Naive thymus-derived CD8-positive, alpha-beta T cell (primary cell): Measurements from ENCODE around the gene SARDH. TPM values are rescaled to one million over a fixed set of nuclear protein-coding genes. Genes with fewer than 3 reads are reported as not detected.

Experiments used
- ATAC-seq, 2 donors: fragments of 150-1000 bp; cut with Tn5 transposase in 1 of 2; sonication (Bioruptor Pico), chemical (Tn5 transposase) in 1 of 2; 1 replicate in 1 of 2; 2 replicates in 1 of 2; pipeline ENCODE4 v1.10.0; 2021; ENCODE audit warnings: mild to moderate bottlenecking in 2 of 2, moderate library complexity in 2 of 2
- POLR2A ChIA-PET: fragments of 350-600 bp; sonication (Branson Sonifier 250); formaldehyde crosslinking; loops from one replicate; lab custom pipeline; 2021; ENCODE audit warnings: antibody characterized with exemption; lab: Charles Lee
- DNase-seq, 10 donors: peaks; one replicate each; pipeline versions ENCODE4 v3.0.0 to v3.0.0-alpha.2; 2020 to 2022
- H3K27ac Mint-ChIP-seq, 10 donors: one replicate each; pipeline ENCODE4 v1.8.0; 2020 to 2022; ENCODE audit warnings: mild to moderate bottlenecking in 10 of 10, mixed read lengths in 10 of 10, moderate library complexity in 4 of 10, inconsistent platforms in 1 of 10
- H3K27me3 Mint-ChIP-seq, 5 donors: one replicate each; pipeline ENCODE4 v1.8.0; 2021 to 2022; ENCODE audit warnings: mixed read lengths in 5 of 5
- H3K36me3 Mint-ChIP-seq, 3 donors: one replicate each; pipeline ENCODE4 v1.8.0; 2020 to 2022; ENCODE audit warnings: mixed read lengths in 3 of 3, mild to moderate bottlenecking in 2 of 3, inconsistent platforms in 1 of 3
- H3K4me1 Mint-ChIP-seq, 4 donors: one replicate each; pipeline ENCODE4 v1.8.0; 2021 to 2022; ENCODE audit warnings: mixed read lengths in 4 of 4
- H3K4me3 Mint-ChIP-seq, 10 donors: one replicate each; pipeline ENCODE4 v1.8.0; 2020 to 2022; ENCODE audit warnings: mild to moderate bottlenecking in 10 of 10, mixed read lengths in 10 of 10, moderate library complexity in 6 of 10, inconsistent platforms in 1 of 10
- H3K9me3 Mint-ChIP-seq, 9 donors: one replicate each; pipeline ENCODE4 v1.8.0; 2020 to 2022; ENCODE audit warnings: mixed read lengths in 9 of 9, mild to moderate bottlenecking in 3 of 9, inconsistent platforms in 1 of 9, moderate library complexity in 1 of 9
- polyA plus RNA-seq, 3 donors: library from polyadenylated mRNA; unstranded; fragments of 300-500 nt; fragmentation: Illumina TruSeq; gene quantifications; one replicate each; pipeline ENCODE4 v1.2.3, GENCODE V29; 2021
- total RNA-seq, 8 experiments: library from RNA in 2 of 8; stranded (reverse) in 2 of 8; gene quantifications; one replicate each; pipeline ENCODE4 v1.2.3 and lab custom pipeline; 2021 to 2026

The SARDH gene
- total and polyA plus RNA-seq, 5 experiments from 2014 or later, result 1.7 to 8.7 (median 2.7) TPM

GRCh38 chr9:133718563-133719315 is 19.4 kb downstream of the SARDH start:
- ATAC-seq, result no peak
- POLR2A ChIA-PET, result no interaction called here
- H3K36me3 Mint-ChIP-seq, result no peaks in the 10 kb centered on the region
- peaks cover 1 to 18% (median 7%) of the 10 kb centered on the region in 5 donors for H3K27me3 Mint-ChIP-seq
- peaks cover 4 to 8% (median 6%) of the 10 kb centered on the region in 4 donors for H3K4me1 Mint-ChIP-seq
- peaks cover 0 to 5% (median 0%) of the 10 kb centered on the region in 9 donors for H3K9me3 Mint-ChIP-seq
- H3K4me3 Mint-ChIP-seq, result no peak overlapping the region
- DNase-seq, result no peak
- no peak overlapping the region for H3K27ac Mint-ChIP-seq

GRCh38 chr9:133717113-133718031 is 20.8 kb downstream of the SARDH start:
- Mint-ChIP-seq H3K27ac (peak overlapping the region in 1 of 10 donors; percentile 51), H3K9me3 (peaks cover 0 to 5% (median 0%) of the 10 kb centered on the region in 9 donors), H3K4me1 (peaks cover 4 to 14% (median 9%) of the 10 kb centered on the region in 4 donors), H3K36me3 (no peaks in the 10 kb centered on the region), H3K27me3 (peaks cover 1 to 18% (median 7%) of the 10 kb centered on the region in 5 donors), H3K4me3 (no peak overlapping the region)
- POLR2A ChIA-PET, result interaction anchor here (1.1 kb wide), 1 partner anchor 10 kb away, joined by 3 read pairs; no protein-coding TSS in a partner anchor
- DNase-seq (peak in 1 of 10 donors; percentile 56), ATAC-seq (no peak)

- Mint-ChIP-seq H3K27me3 (peaks cover 0 to 18% (median 7%) of the 10 kb centered on the region in 5 donors), H3K4me3 (no peak overlapping the region), H3K36me3 (no peaks in the 10 kb centered on the region), H3K9me3 (peaks cover 0 to 5% (median 0%) of the 10 kb centered on the region in 9 donors), H3K27ac (no peak overlapping the region), H3K4me1 (peaks cover 4 to 14% (median 10%) of the 10 kb centered on the region in 4 donors)
- POLR2A ChIA-PET, result interaction anchor here (1.1 kb wide), 1 partner anchor 9 kb away, joined by 3 read pairs; no protein-coding TSS in a partner anchor
- DNase-seq (peak in 1 of 10 donors; percentile 35), ATAC-seq (no peak)
Measured at GRCh38 chr9:133716564-133717112, 21.5 kb downstream of the SARDH start.

GRCh38 chr9:133715866-133716563 is 22.1 kb downstream of the SARDH start:
- H3K9me3 Mint-ChIP-seq, result peaks cover 0 to 5% (median 0%) of the 10 kb centered on the region in 9 donors
- peak overlapping the region in 1 of 10 donors; percentile 20 for H3K4me3 Mint-ChIP-seq
- H3K36me3 Mint-ChIP-seq, result no peaks in the 10 kb centered on the region
- DNase-seq, result peak in 5 of 10 donors; percentile 21 to 69 (median 38)
- peak; percentile 53 to 77 for ATAC-seq
- POLR2A ChIA-PET, result interaction anchor here (1.1 kb wide), 1 partner anchor 9 kb away, joined by 3 read pairs; no protein-coding TSS in a partner anchor
- H3K27ac Mint-ChIP-seq, result peak overlapping the region in 5 of 10 donors; percentile 35 to 87 (median 74)
- H3K27me3 Mint-ChIP-seq, result peaks cover 0 to 17% (median 4%) of the 10 kb centered on the region in 5 donors
- H3K4me1 Mint-ChIP-seq, result peaks cover 4 to 14% (median 10%) of the 10 kb centered on the region in 4 donors

GRCh38 chr9:133715295-133715865 is 22.8 kb downstream of the SARDH start:
- no peak for ATAC-seq
- POLR2A ChIA-PET, result no interaction called here
- peak overlapping the region in 1 of 10 donors; percentile 20 for H3K4me3 Mint-ChIP-seq
- peaks cover 0 to 10% (median 4%) of the 10 kb centered on the region in 5 donors for H3K27me3 Mint-ChIP-seq
- H3K36me3 Mint-ChIP-seq, result no peaks in the 10 kb centered on the region
- H3K4me1 Mint-ChIP-seq, result peaks cover 6 to 18% (median 12%) of the 10 kb centered on the region in 4 donors
- no peak for DNase-seq
- peak overlapping the region in 6 of 10 donors; percentile 35 to 88 (median 74) for H3K27ac Mint-ChIP-seq
- peaks cover 0 to 1% (median 0%) of the 10 kb centered on the region in 9 donors for H3K9me3 Mint-ChIP-seq

- DNase-seq (peak in 1 of 10 donors; percentile 45), ATAC-seq (no peak)
- Mint-ChIP-seq H3K4me1 (peaks cover 6 to 21% (median 13%) of the 10 kb centered on the region in 4 donors), H3K27ac (peak overlapping the region in 3 of 10 donors; percentile 19 to 67 (median 20)), H3K4me3 (no peak overlapping the region), H3K9me3 (no peaks in the 10 kb centered on the region), H3K36me3 (no peaks in the 10 kb centered on the region), H3K27me3 (peaks cover 0 to 9% (median 4%) of the 10 kb centered on the region in 5 donors)
- POLR2A ChIA-PET, result no interaction called here
Measured at GRCh38 chr9:133714606-133715294, 23.4 kb downstream of the SARDH start.

GRCh38 chr9:133713960-133714495 is 24.1 kb downstream of the SARDH start:
- POLR2A ChIA-PET, result interaction anchor here (1.1 kb wide), 1 partner anchor 11 kb away, joined by 3 read pairs; no protein-coding TSS in a partner anchor
- H3K27ac Mint-ChIP-seq, result peak overlapping the region in 1 of 10 donors; percentile 67
- peaks cover 0 to 9% (median 4%) of the 10 kb centered on the region in 5 donors for H3K27me3 Mint-ChIP-seq
- peaks cover 12 to 29% (median 20%) of the 10 kb centered on the region in 4 donors for H3K4me1 Mint-ChIP-seq
- no peak for ATAC-seq
- no peaks in the 10 kb centered on the region for H3K36me3 Mint-ChIP-seq
- no peak overlapping the region for H3K4me3 Mint-ChIP-seq
- no peaks in the 10 kb centered on the region for H3K9me3 Mint-ChIP-seq
- peak in 1 of 10 donors; percentile 54 for DNase-seq

- H3K4me1 Mint-ChIP-seq, result peaks cover 12 to 30% (median 21%) of the 10 kb centered on the region in 4 donors
- H3K27me3 Mint-ChIP-seq, result peaks cover 0 to 9% (median 4%) of the 10 kb centered on the region in 5 donors
- no peak overlapping the region for H3K4me3 Mint-ChIP-seq
- ATAC-seq, result no peak
- POLR2A ChIA-PET, result interaction anchor here (0.9 to 1.1 kb wide), 2 partner anchors 11 to 122 kb away, joined by 3 read pairs; no protein-coding TSS in a partner anchor
- H3K36me3 Mint-ChIP-seq, result no peaks in the 10 kb centered on the region
- H3K9me3 Mint-ChIP-seq, result no peaks in the 10 kb centered on the region
- H3K27ac Mint-ChIP-seq, result peak overlapping the region in 3 of 10 donors; percentile 13 to 63 (median 38)
- peak in 1 of 10 donors; percentile 53 for DNase-seq
Measured at GRCh38 chr9:133713150-133713959, 24.8 kb downstream of the SARDH start.

- DNase-seq, result peak in 1 of 10 donors; percentile 58
- H3K9me3 Mint-ChIP-seq, result no peaks in the 10 kb centered on the region
- ATAC-seq, result no peak
- H3K4me1 Mint-ChIP-seq, result peaks cover 12 to 31% (median 21%) of the 10 kb centered on the region in 4 donors
- POLR2A ChIA-PET, result interaction anchor here (0.9 kb wide), 1 partner anchor 122 kb away, joined by 3 read pairs; no protein-coding TSS in a partner anchor
- no peaks in the 10 kb centered on the region for H3K36me3 Mint-ChIP-seq
- no peak overlapping the region for H3K4me3 Mint-ChIP-seq
- peaks cover 0 to 9% (median 2%) of the 10 kb centered on the region in 5 donors for H3K27me3 Mint-ChIP-seq
- H3K27ac Mint-ChIP-seq, result peak overlapping the region in 2 of 10 donors; percentile 53 to 67
Measured at GRCh38 chr9:133712221-133713100, 25.7 kb downstream of the SARDH start.
